Right lung (tissue), 5 donors: Measurements from ENCODE around the gene ZG16. TPM values are rescaled to one million over a fixed set of nuclear protein-coding genes. Genes with fewer than 3 reads are reported as not detected.
"Not testable (repeated sequence)": the region's sequence is repeated elsewhere in the genome, so short reads cannot be mapped to it uniquely, and the experiment has no call there.

Source experiments
- DNase-seq, 2 donors: peaks; one replicate each; pipeline ENCODE4 v3.0.0-alpha.2; 2013
- polyA plus RNA-seq, 5 donors: library from polyadenylated mRNA; unstranded; fragments of 120-200 nt; gene quantifications; one replicate each; pipeline versions ENCODE4 v1.2.1 to v1.2.3, GENCODE V29; 2013; ENCODE audit warnings: inconsistent platforms in 1 of 5, low replicate concordance in 1 of 5; ENCODE audit not compliant: insufficient read length in 5 of 5, insufficient read depth in 1 of 5

The ZG16 gene
- polyA plus RNA-seq, 5 donors = 0.04 to 0.18 (median 0.12) TPM; not detected in 1

- DNase-seq = no peak
These were observed 29.9 kb upstream of the ZG16 start for GRCh38 chr16:29747947-29748759.

- DNase-seq = not testable (repeated sequence)
These were observed 29.3 kb upstream of the ZG16 start for GRCh38 chr16:29748760-29749149.

GRCh38 chr16:29753516-29753915 is 24.5 kb upstream of the ZG16 start:
- no peak for DNase-seq

- no peak for DNase-seq
These were observed 21.4 kb upstream of the ZG16 start for GRCh38 chr16:29756654-29757053.

- not testable (repeated sequence) for DNase-seq
These were observed 21.0 kb upstream of the ZG16 start for GRCh38 chr16:29757086-29757485.

- DNase-seq = no peak
These were observed 20.0 kb upstream of the ZG16 start for GRCh38 chr16:29757950-29758466.

- no peak for DNase-seq
These were observed 17.3 kb upstream of the ZG16 start for GRCh38 chr16:29760567-29761279.

- DNase-seq = not testable (repeated sequence)
These were observed 16.8 kb upstream of the ZG16 start for GRCh38 chr16:29761280-29761651.

GRCh38 chr16:29761882-29762281 is 16.2 kb upstream of the ZG16 start:
- DNase-seq = no peak

GRCh38 chr16:29763326-29763725 is 14.7 kb upstream of the ZG16 start:
- DNase-seq = no peak

GRCh38 chr16:29765167-29766032 is 12.7 kb upstream of the ZG16 start:
- no peak for DNase-seq

- DNase-seq = no peak
These were observed 11.5 kb upstream of the ZG16 start for GRCh38 chr16:29766571-29766970.

- DNase-seq = no peak
These were observed 11.0 kb upstream of the ZG16 start for GRCh38 chr16:29767062-29767461.

GRCh38 chr16:29769507-29769906 is 8.5 kb upstream of the ZG16 start:
- DNase-seq = no peak

- DNase-seq = no peak
These were observed 7.7 kb upstream of the ZG16 start for GRCh38 chr16:29770250-29770929.

GRCh38 chr16:29772330-29772729 is 5.7 kb upstream of the ZG16 start:
- not testable (repeated sequence) for DNase-seq

- DNase-seq = no peak
These were observed 3.3 kb upstream of the ZG16 start for GRCh38 chr16:29774730-29775129.

- no peak for DNase-seq
These were observed 2.2 kb upstream of the ZG16 start for GRCh38 chr16:29775742-29776408.

GRCh38 chr16:29779474-29779873 is 1.4 kb downstream of the ZG16 start:
- no peak for DNase-seq

GRCh38 chr16:29783094-29783953 is 5.3 kb downstream of the ZG16 start:
- not testable (repeated sequence) for DNase-seq
